B cell (primary cell): ENCODE results near the gene CPN1. TPM values are rescaled to one million over a fixed set of nuclear protein-coding genes. Genes with fewer than 3 reads are reported as not detected.

ENCODE experiments used
- ATAC-seq: fragments of 200-7000 bp; cut with Tn5 transposase; one replicate; pipeline ENCODE4 v1.10.0; 2021; ENCODE audit warnings: low read depth, mild to moderate bottlenecking, moderate number of reproducible peaks, moderate library complexity
- CTCF ChIA-PET: fragments of 350-600 bp; sonication (Branson Sonifier 250); formaldehyde crosslinking; loops from one replicate; lab custom pipeline; 2021; ENCODE audit warnings: antibody characterized with exemption, inconsistent platforms; lab: Charles Lee
- POLR2A ChIA-PET: fragments of 350-600 bp; sonication (Branson Sonifier 250); formaldehyde crosslinking; loops from one replicate; lab custom pipeline; 2021; ENCODE audit warnings: antibody characterized with exemption; lab: Charles Lee
- DNase-seq: peaks from one replicate; pipeline ENCODE4 v3.0.0; 2013
- H2AFZ ChIP-seq: 2 replicates; pipeline ENCODE4 v1.6.1; 2012; ENCODE audit warnings: mild to moderate bottlenecking, low read depth, low read length; ENCODE audit not compliant: insufficient read depth, poor library complexity, severe bottlenecking
- H3K27ac ChIP-seq, 2 donors: 1 replicate in 1 of 2; 2 replicates in 1 of 2; pipeline ENCODE4 v1.5.1; 2012 to 2013; ENCODE audit warnings: low read length in 2 of 2, mild to moderate bottlenecking in 2 of 2, moderate library complexity in 1 of 2
- H3K27me3 ChIP-seq, 4 experiments: fragments of 200-600 bp in 1 of 4; sonication (generic) in 1 of 4; replicated peaks in 1 of 4; 1 replicate in 2 of 4; 2 replicates in 2 of 4; pipeline versions ENCODE4 v1.6.1 to v1.7.0; 2013 to 2016; ENCODE audit warnings: low read length in 3 of 4, mild to moderate bottlenecking in 2 of 4, mixed read lengths in 1 of 4, moderate library complexity in 1 of 4; ENCODE audit not compliant: insufficient read depth in 4 of 4, control insufficient read depth in 3 of 4; ENCODE audit errors: control extremely low read depth in 1 of 4
- H3K36me3 ChIP-seq, 2 experiments: replicated peaks in 1 of 2; 1 replicate in 1 of 2; 2 replicates in 1 of 2; pipeline versions ENCODE4 v1.6.1 to v1.7.1; 2013; ENCODE audit warnings: low read length in 1 of 2; ENCODE audit not compliant: insufficient read depth in 2 of 2, control insufficient read depth in 1 of 2; ENCODE audit errors: control extremely low read depth in 1 of 2, extremely low read depth in 1 of 2
- H3K4me1 ChIP-seq, 2 donors: fragments of 200-600 bp in 1 of 2; sonication (generic) in 1 of 2; 1 replicate in 1 of 2; 2 replicates in 1 of 2; pipeline versions ENCODE4 v1.5.1 to v1.6.1; 2013 to 2017; ENCODE audit warnings: low read length in 2 of 2; ENCODE audit not compliant: control insufficient read depth in 2 of 2, insufficient read depth in 2 of 2
- H3K4me2 ChIP-seq: replicated peaks from 2 replicates; pipeline ENCODE3; 2012; ENCODE audit warnings: mild to moderate bottlenecking, low read depth, low read length; ENCODE audit not compliant: poor library complexity, severe bottlenecking
- H3K4me3 ChIP-seq, 5 experiments: fragments of 200-600 bp in 1 of 5; sonication (generic) in 1 of 5; 1 replicate in 3 of 5; 2 replicates in 2 of 5; pipeline versions ENCODE4 v1.5.1 to v1.7.0; 2011 to 2016; ENCODE audit warnings: low read length in 4 of 5, mild to moderate bottlenecking in 4 of 5, low read depth in 2 of 5, control low read depth in 1 of 5, moderate library complexity in 1 of 5; ENCODE audit not compliant: insufficient read depth in 1 of 5; ENCODE audit errors: control extremely low read depth in 1 of 5, extremely low read depth in 1 of 5
- H3K79me2 ChIP-seq: fragments of 200-600 bp; sonication (generic); one replicate; pipeline ENCODE4 v1.6.0; 2016; ENCODE audit warnings: low read length; ENCODE audit not compliant: control insufficient read depth, insufficient read depth
- H3K9ac ChIP-seq: fragments of 200-600 bp; sonication (generic); 2 replicates; pipeline ENCODE4 v1.6.1; 2017; ENCODE audit warnings: mild to moderate bottlenecking, low read length, moderate library complexity
- H3K9me3 ChIP-seq, 3 donors: one replicate each; pipeline versions ENCODE4 v1.6.1 to v1.7.1; 2013; ENCODE audit warnings: low read length in 2 of 3; ENCODE audit not compliant: control insufficient read depth in 2 of 3, insufficient read depth in 1 of 3; ENCODE audit errors: control extremely low read depth in 1 of 3
- H4K20me1 ChIP-seq: 2 replicates; pipeline ENCODE4 v1.6.0; 2012; ENCODE audit warnings: mild to moderate bottlenecking, low read length; ENCODE audit not compliant: insufficient read depth, control insufficient read depth, poor library complexity, severe bottlenecking
- H3K27ac Mint-ChIP-seq: one replicate; pipeline ENCODE4 v1.8.0; 2021; ENCODE audit warnings: mixed read lengths
- H3K27me3 Mint-ChIP-seq: one replicate; pipeline ENCODE4 v1.8.0; 2021; ENCODE audit warnings: mixed read lengths
- H3K4me1 Mint-ChIP-seq: one replicate; pipeline ENCODE4 v1.8.0; 2021; ENCODE audit warnings: mixed read lengths
- H3K4me3 Mint-ChIP-seq: one replicate; pipeline ENCODE4 v1.8.0; 2021; ENCODE audit warnings: mixed read lengths
- H3K9me3 Mint-ChIP-seq: one replicate; pipeline ENCODE4 v1.8.0; 2022; ENCODE audit warnings: mixed read lengths; ENCODE audit not compliant: insufficient read depth
- EZH2 ChIP-seq: IDR thresholded peaks from 2 replicates; pipeline ENCODE4 v1.6.1; 2012; ENCODE audit warnings: borderline replicate concordance, low read depth, mild to moderate bottlenecking, moderate library complexity, low read length; ENCODE audit not compliant: insufficient read depth, poor library complexity, severe bottlenecking
- WGBS: methylation state at CpG from one replicate; pipeline ENCODE4 v1.1.5; 2013; ENCODE audit warnings: missing lambda C conversion rate; ENCODE audit not compliant: insufficient coverage; 5-methylcytosine and 5-hydroxymethylcytosine counted together
- intact Hi-C: fragments of 100-400 bp; cut with micrococcal nuclease; formaldehyde crosslinking; loops from one replicate; pipeline ENCODE4 v1.10.0; 2022
- polyA plus RNA-seq: library from polyadenylated mRNA; depleted of rRNA; stranded (reverse); fragments of >200 nt; gene quantifications from 2 replicates; pipeline ENCODE4 v1.2.3, GENCODE V29; 2012
- total RNA-seq, 2 donors: library from RNA; stranded (reverse); fragments of 120-200 nt in 1 of 2; gene quantifications; 1 replicate in 1 of 2; 2 replicates in 1 of 2; pipeline versions ENCODE4 v1.2.3 to v1.2.4, GENCODE V29; 2013 to 2022
- TF ChIP-seq, protein P1 (sequence below): fragments of 200-600 bp; IDR thresholded peaks from one replicate; pipeline ENCODE4 v1.8.0; 2022; ENCODE audit warnings: antibody characterized with exemption, mild to moderate bottlenecking

Gene CPN1
- total and polyA plus RNA-seq, 2 donors (not counting 1 experiment from before 2014, with no cell fraction given): not detected

DNA sequence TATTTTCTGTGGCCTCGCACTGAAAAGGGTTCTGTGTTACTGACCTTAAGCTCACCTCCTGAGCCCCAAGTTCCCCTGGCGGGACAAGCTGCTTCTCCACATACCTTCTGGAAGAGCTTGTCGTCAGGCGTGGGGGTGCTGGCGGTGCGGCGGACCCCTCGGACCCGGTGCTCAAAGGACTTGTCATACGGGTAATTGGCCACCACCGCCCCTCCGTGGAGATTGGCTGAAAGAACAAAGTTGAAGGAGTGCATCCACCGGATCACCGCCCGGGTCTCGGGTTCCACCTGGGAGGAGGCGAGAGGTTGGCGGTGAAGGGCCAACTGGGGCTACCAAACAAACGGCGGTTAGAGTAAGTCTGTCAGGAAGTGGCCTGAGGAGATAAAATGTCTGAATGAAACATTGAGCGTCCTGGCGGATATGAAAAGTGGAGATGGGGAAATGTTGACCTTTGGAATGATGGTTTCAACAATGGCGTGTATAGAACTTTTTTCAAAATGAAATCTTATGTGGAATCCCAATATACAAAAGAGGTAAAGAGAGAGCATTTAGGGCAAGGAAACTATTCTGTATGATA, 16.5 kb downstream of the CPN1 start:
- H3K79me2 ChIP-seq: no peaks in the 10 kb centered on the region
- H3K4me1 ChIP-seq: no peaks in the 10 kb centered on the region
- no peak overlapping the region for H3K4me3 Mint-ChIP-seq
- POLR2A ChIA-PET: no interaction called here
- H4K20me1 ChIP-seq: no peaks in the 10 kb centered on the region
- WGBS: 66% methylated on average over 19 of the region's 23 CpGs
- peaks cover 24% of the 10 kb centered on the region for H3K27me3 Mint-ChIP-seq
- H3K9me3 Mint-ChIP-seq: no peaks in the 10 kb centered on the region
- no peak for DNase-seq
- no peak overlapping the region for H3K4me3 ChIP-seq
- no peak overlapping the region for H3K27ac Mint-ChIP-seq
- H3K36me3 ChIP-seq: no peaks in the 10 kb centered on the region
- H2AFZ ChIP-seq: no peak overlapping the region
- no peaks in the 10 kb centered on the region for H3K9me3 ChIP-seq
- no peak for ATAC-seq
- CTCF ChIA-PET: interaction anchor here (1.2 kb wide), 1 partner anchor 220 kb away, joined by 5 read pairs; no protein-coding TSS in a partner anchor
- intact Hi-C loops: no loop called here
- no peak overlapping the region for H3K27ac ChIP-seq
- peaks cover 0 to 3% (median 0%) of the 10 kb centered on the region in 4 experiments for H3K27me3 ChIP-seq
- no peak for TF ChIP-seq EZH2
- TF ChIP-seq, protein P1, sequence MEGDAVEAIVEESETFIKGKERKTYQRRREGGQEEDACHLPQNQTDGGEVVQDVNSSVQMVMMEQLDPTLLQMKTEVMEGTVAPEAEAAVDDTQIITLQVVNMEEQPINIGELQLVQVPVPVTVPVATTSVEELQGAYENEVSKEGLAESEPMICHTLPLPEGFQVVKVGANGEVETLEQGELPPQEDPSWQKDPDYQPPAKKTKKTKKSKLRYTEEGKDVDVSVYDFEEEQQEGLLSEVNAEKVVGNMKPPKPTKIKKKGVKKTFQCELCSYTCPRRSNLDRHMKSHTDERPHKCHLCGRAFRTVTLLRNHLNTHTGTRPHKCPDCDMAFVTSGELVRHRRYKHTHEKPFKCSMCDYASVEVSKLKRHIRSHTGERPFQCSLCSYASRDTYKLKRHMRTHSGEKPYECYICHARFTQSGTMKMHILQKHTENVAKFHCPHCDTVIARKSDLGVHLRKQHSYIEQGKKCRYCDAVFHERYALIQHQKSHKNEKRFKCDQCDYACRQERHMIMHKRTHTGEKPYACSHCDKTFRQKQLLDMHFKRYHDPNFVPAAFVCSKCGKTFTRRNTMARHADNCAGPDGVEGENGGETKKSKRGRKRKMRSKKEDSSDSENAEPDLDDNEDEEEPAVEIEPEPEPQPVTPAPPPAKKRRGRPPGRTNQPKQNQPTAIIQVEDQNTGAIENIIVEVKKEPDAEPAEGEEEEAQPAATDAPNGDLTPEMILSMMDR: no peak
- H3K4me2 ChIP-seq: no peak overlapping the region
- no peaks in the 10 kb centered on the region for H3K4me1 Mint-ChIP-seq
- H3K9ac ChIP-seq: no peak overlapping the region

DNA sequence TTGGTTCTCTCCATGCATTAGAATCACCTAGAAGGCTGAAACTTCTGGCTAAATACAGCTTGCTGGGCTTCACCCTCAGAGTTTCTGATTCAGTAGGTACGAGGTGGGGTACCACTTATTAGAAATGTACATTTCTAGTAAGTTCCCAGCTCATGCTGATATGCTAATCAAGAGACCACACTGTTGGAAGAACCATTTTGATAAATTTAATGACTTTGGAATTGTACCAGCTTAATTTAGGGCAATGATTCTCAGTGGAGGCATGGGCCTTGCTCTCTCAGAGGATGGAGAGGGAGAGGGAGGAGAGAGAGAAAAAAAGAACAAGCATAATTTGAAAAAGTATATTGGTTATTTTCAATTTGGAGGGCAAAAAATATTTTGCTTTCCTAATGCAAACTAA, 20.3 kb downstream of the CPN1 start:
- POLR2A ChIA-PET: no interaction called here
- peaks cover 34% of the 10 kb centered on the region for H3K27me3 Mint-ChIP-seq
- ATAC-seq: no peak

More for the DNA sequence above, 20.3 kb downstream of the CPN1 start:
- Mint-ChIP-seq H3K27ac (no peak overlapping the region), H3K9me3 (no peaks in the 10 kb centered on the region), H3K4me3 (no peak overlapping the region), H3K4me1 (no peaks in the 10 kb centered on the region)
- no peaks in the 10 kb centered on the region for H3K79me2 ChIP-seq
- no peak overlapping the region for H2AFZ ChIP-seq
- H3K27me3 ChIP-seq: peaks cover 0 to 3% (median 1%) of the 10 kb centered on the region in 4 experiments
- H3K27ac ChIP-seq: no peak overlapping the region
- intact Hi-C loops: no loop called here
- H3K9me3 ChIP-seq: peaks cover 0 to 1% (median 0%) of the 10 kb centered on the region in 3 donors
- H3K36me3 ChIP-seq: no peaks in the 10 kb centered on the region
- no peak overlapping the region for H3K4me3 ChIP-seq
- no peak for DNase-seq
- H3K4me2 ChIP-seq: no peak overlapping the region
- TF ChIP-seq, protein P1: no peak
- no peak for TF ChIP-seq EZH2
- no peak overlapping the region for H3K9ac ChIP-seq
- no peaks in the 10 kb centered on the region for H4K20me1 ChIP-seq
- no peaks in the 10 kb centered on the region for H3K4me1 ChIP-seq
- WGBS: no CpG with 5 or more reads among the region's 1 CpG
- CTCF ChIA-PET: interaction anchor here (0.6 to 2.1 kb wide), 2 partner anchors 16 to 504 kb away, joined by 3 to 7 read pairs; no protein-coding TSS in a partner anchor
